ENCODE data around the gene CD63.
A peak's percentile ranks its signal among the peaks of the same experiment; 100 is the strongest.

Gene CD63

GRCh38 chr12:55738123-55739024, 9.6 kb upstream of the CD63 start:
- DNase-seq: peak; percentile 89

GRCh38 chr12:55737581-55738122, 8.8 kb upstream of the CD63 start:
- no peak for DNase-seq

GRCh38 chr12:55736780-55737580, 8.2 kb upstream of the CD63 start:
- peak; percentile 69 for DNase-seq

- DNase-seq: no peak
Measured at GRCh38 chr12:55736076-55736475, 7.3 kb upstream of the CD63 start.

- DNase-seq: no peak
Measured at GRCh38 chr12:55734595-55734994, 5.8 kb upstream of the CD63 start.

GRCh38 chr12:55733858-55734257, 5.0 kb upstream of the CD63 start:
- DNase-seq: no peak

- DNase-seq: no peak
Measured at GRCh38 chr12:55733021-55733555, 4.3 kb upstream of the CD63 start.

GRCh38 chr12:55732288-55732687, 3.5 kb upstream of the CD63 start:
- DNase-seq: no peak

- DNase-seq: peak; percentile 38
Measured at GRCh38 chr12:55729819-55730818, 1.3 kb upstream of the CD63 start.

- DNase-seq: no peak
Measured at GRCh38 chr12:55728186-55728938, 447 bp downstream of the CD63 start.

- no peak for DNase-seq
Measured at GRCh38 chr12:55727643-55728185, 1.1 kb downstream of the CD63 start.

GRCh38 chr12:55726971-55727370, 1.8 kb downstream of the CD63 start:
- no peak for DNase-seq

- no peak for DNase-seq
Measured at GRCh38 chr12:55725556-55725955, 3.3 kb downstream of the CD63 start.

- DNase-seq: no peak
Measured at GRCh38 chr12:55724940-55725309, 3.9 kb downstream of the CD63 start.

- DNase-seq: peak; percentile 73
Measured at GRCh38 chr12:55724226-55724939, 4.4 kb downstream of the CD63 start.

- DNase-seq: no peak
Measured at GRCh38 chr12:55723516-55724225, 5.1 kb downstream of the CD63 start.

- DNase-seq: no peak
Measured at GRCh38 chr12:55722948-55723347, 5.9 kb downstream of the CD63 start.

- no peak for DNase-seq
Measured at GRCh38 chr12:55721601-55722213, 7.1 kb downstream of the CD63 start.

- no peak for DNase-seq
Measured at GRCh38 chr12:55720894-55721444, 7.8 kb downstream of the CD63 start.
